Adrenal gland (tissue), 5 donors: ENCODE results near the gene ANXA8L1.
"Not testable (repeated sequence)": the region's sequence is repeated elsewhere in the genome, so short reads cannot be mapped to it uniquely, and the experiment has no call there.

ENCODE experiments used
- CTCF ChIP-seq, 6 experiments: fragments of 450-650 bp in 4 of 6; fragments of 200-600 bp in 2 of 6; sonication (generic) in 1 of 6; IDR thresholded peaks; 1 replicate in 5 of 6; 2 replicates in 1 of 6; pipeline versions ENCODE4 v1.5.1 to v1.8.0; 2016 to 2021; ENCODE audit warnings: antibody characterized with exemption in 6 of 6, mild to moderate bottlenecking in 2 of 6, moderate library complexity in 1 of 6
- POLR2A ChIP-seq, 2 donors: fragments of 450-650 bp; IDR thresholded peaks; one replicate each; pipeline ENCODE4 v1.6.1; 2017; ENCODE audit warnings: antibody characterized with exemption in 2 of 2, mild to moderate bottlenecking in 2 of 2, moderate library complexity in 1 of 2
- donor health status: DM: no; HTN: no; CAD: no.

DNA sequence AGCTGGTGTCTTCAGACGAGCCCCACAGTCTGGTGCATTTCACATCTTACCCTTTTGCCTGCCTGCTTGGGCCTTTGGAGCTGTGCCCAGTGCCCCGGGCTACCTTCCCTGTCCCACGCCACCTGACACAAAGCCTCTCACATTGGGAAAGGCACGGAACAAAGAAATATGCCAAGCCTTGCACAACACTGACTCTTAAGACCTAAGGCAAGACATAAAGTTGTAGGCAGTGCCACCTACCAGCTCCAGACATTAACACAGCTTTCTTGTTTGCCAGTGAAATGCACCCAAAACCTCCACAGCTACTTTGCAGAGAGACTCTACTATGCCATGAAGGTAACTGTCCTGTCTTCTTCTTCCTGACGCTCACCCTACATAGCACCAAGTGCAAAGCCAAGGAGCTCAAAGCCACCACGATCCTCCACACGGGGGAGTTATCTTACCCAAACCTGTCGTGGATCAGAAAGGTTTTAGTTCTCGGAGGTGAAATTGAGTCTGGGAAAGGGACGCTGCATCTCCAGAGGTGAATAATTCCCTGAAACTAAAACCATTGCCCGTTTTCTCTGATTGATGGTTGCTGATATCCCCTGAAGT, 11.8 kb downstream of the ANXA8L1 start:
- TF ChIP-seq CTCF, POLR2A (IDR thresholded peaks at IDR 0.05): not testable (repeated sequence)
